PC-9 (cell line): ENCODE measurements around the gene IER3. TPM values are rescaled to one million over a fixed set of nuclear protein-coding genes. Genes with fewer than 3 reads are reported as not detected.

Experiments used
- BruUV-seq: library from RNA; stranded (reverse); fragments of 400-500 nt; replicated peaks from 2 replicates; lab custom pipeline; 2021; lab: Mats Ljungman, UMichigan
- CTCF ChIA-PET: fragments of 300-600 bp; sonication (Branson Sonifier 250); formaldehyde crosslinking; loops from one replicate; lab custom pipeline; 2022; ENCODE audit warnings: antibody characterized with exemption; lab: Charles Lee
- POLR2A ChIA-PET: fragments of 300-600 bp; sonication (Branson Sonifier 250); formaldehyde crosslinking; loops from one replicate; lab custom pipeline; 2022; ENCODE audit warnings: antibody characterized with exemption; ENCODE audit not compliant: unreplicated experiment; lab: Charles Lee
- DNase-seq, 2 experiments: peaks; one replicate each; pipeline versions ENCODE4 v3.0.0 to v3.0.0-alpha.2; 2015 to 2022; ENCODE audit warnings: mixed read lengths in 1 of 2
- H2AFZ ChIP-seq: fragments of 200-600 bp; sonication (generic); 2 replicates; pipeline ENCODE4 v1.8.1; 2017; ENCODE audit warnings: antibody characterized with exemption
- H3F3A ChIP-seq: fragments of 200-600 bp; sonication (generic); 2 replicates; pipeline ENCODE4 v1.8.1; 2017; ENCODE audit warnings: antibody characterized with exemption, mild to moderate bottlenecking, low read depth; ENCODE audit not compliant: insufficient read depth
- H3K27ac ChIP-seq: fragments of 200-600 bp; sonication (generic); 2 replicates; pipeline ENCODE4 v1.6.1; 2016; ENCODE audit warnings: mixed run types
- H3K27me3 ChIP-seq: fragments of 200-600 bp; sonication (generic); 2 replicates; pipeline ENCODE4 v1.6.1; 2016; ENCODE audit warnings: low read depth, mixed run types; ENCODE audit not compliant: insufficient read depth
- H3K36me3 ChIP-seq: fragments of 200-600 bp; sonication (generic); 2 replicates; pipeline ENCODE4 v1.6.1; 2016; ENCODE audit warnings: low read depth, mixed run types
- H3K4me1 ChIP-seq: fragments of 200-600 bp; sonication (generic); replicated peaks from 2 replicates; pipeline ENCODE4 v1.6.1; 2016; ENCODE audit warnings: mixed run types; ENCODE audit not compliant: insufficient read depth
- H3K4me2 ChIP-seq: fragments of 200-600 bp; sonication (generic); 2 replicates; pipeline ENCODE4 v1.6.1; 2017; ENCODE audit warnings: mixed run types
- H3K4me3 ChIP-seq: fragments of 200-600 bp; sonication (generic); 2 replicates; pipeline ENCODE4 v1.6.1; 2016; ENCODE audit warnings: mixed run types
- H3K79me2 ChIP-seq: fragments of 200-600 bp; sonication (generic); 2 replicates; pipeline ENCODE4 v1.6.1; 2017; ENCODE audit warnings: low read depth, mixed run types
- H3K9me2 ChIP-seq: fragments of 200-600 bp; sonication (generic); 2 replicates; pipeline ENCODE4 v1.8.1; 2017; ENCODE audit warnings: mild to moderate bottlenecking; ENCODE audit not compliant: insufficient read depth
- H3K9me3 ChIP-seq: fragments of 200-600 bp; sonication (generic); 2 replicates; pipeline ENCODE4 v1.8.1; 2016; ENCODE audit warnings: low read depth; ENCODE audit not compliant: insufficient read depth
- H4K20me1 ChIP-seq: fragments of 200-600 bp; sonication (generic); 2 replicates; pipeline ENCODE4 v1.8.1; 2017; ENCODE audit not compliant: insufficient read depth
- CTCF ChIP-seq: fragments of 200-600 bp; sonication (generic); conservative IDR thresholded peaks from 2 replicates; pipeline ENCODE4 v1.6.1; 2017; ENCODE audit warnings: mixed run types, antibody characterized with exemption, mild to moderate bottlenecking, moderate library complexity
- EZH2 ChIP-seq: fragments of 200-600 bp; sonication (generic); IDR thresholded peaks from 2 replicates; pipeline ENCODE4 v1.8.0; 2017; ENCODE audit warnings: antibody characterized with exemption, low read depth
- intact Hi-C: fragments of 100-400 bp; cut with micrococcal nuclease; formaldehyde crosslinking; loops from one replicate; pipeline ENCODE4 v1.10.0; 2022; ENCODE audit not compliant: unreplicated experiment
- total RNA-seq: library from RNA; stranded (reverse); gene quantifications from 2 replicates; pipeline ENCODE4 v1.2.3, GENCODE V29; 2021

The IER3 gene
- total RNA-seq, 1 experiment from 2014 or later = 117 TPM

DNA sequence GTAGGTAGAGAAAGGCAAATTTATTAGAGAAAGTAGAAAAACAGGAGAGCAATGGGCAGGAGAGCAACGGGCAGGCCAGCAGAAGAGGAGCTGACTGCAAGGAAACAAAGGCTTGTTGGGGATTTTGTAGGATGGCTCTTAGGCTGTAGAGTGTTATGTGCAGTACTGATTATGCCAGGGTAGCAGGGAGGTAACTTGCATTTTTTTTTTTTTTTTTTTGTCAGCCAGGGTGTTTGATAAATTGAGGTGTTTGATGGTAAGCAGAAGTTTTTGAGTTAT is 36.2 kb upstream of the IER3 start:
- intact Hi-C loops = loop anchor here (5.0 kb wide), 1 partner anchor 47 kb away; no protein-coding TSS in a partner anchor
- no peak overlapping the region for H3K4me3 ChIP-seq
- H3K9me2 ChIP-seq = peaks cover under 1% of the 10 kb centered on the region; the same call in 1 of the 2 replicates
- no peak for DNase-seq
- CTCF ChIA-PET = no interaction called here
- BruUV-seq = no TSS peak
- H3K4me2 ChIP-seq = peak overlapping the region; percentile 66
- H3F3A ChIP-seq = peaks cover 44% of the 10 kb centered on the region
- no peaks in the 10 kb centered on the region for H3K9me3 ChIP-seq
- no peaks in the 10 kb centered on the region for H3K79me2 ChIP-seq
- no peaks in the 10 kb centered on the region for H3K36me3 ChIP-seq
- no peak overlapping the region for H2AFZ ChIP-seq
- POLR2A ChIA-PET = no interaction called here
- no peaks in the 10 kb centered on the region for H4K20me1 ChIP-seq
- TF ChIP-seq EZH2 = no peak
- TF ChIP-seq CTCF = no peak
- H3K4me1 ChIP-seq = peaks cover 58% of the 10 kb centered on the region
- peak overlapping the region; percentile 93 for H3K27ac ChIP-seq
- no peaks in the 10 kb centered on the region for H3K27me3 ChIP-seq

- Histone ChIP-seq H3K4me1 (peaks cover 61% of the 10 kb centered on the region), H3K4me3 (no peak overlapping the region), H3K9me3 (no peaks in the 10 kb centered on the region), H3K79me2 (no peaks in the 10 kb centered on the region), H3K27ac (peak overlapping the region; percentile 93), H3K36me3 (no peaks in the 10 kb centered on the region), H3K4me2 (peak overlapping the region; percentile 66; the same call in 1 of the 2 replicates), H3K9me2 (no peaks in the 10 kb centered on the region), H3F3A (peaks cover 44% of the 10 kb centered on the region), H2AFZ (no peak overlapping the region), H3K27me3 (no peaks in the 10 kb centered on the region), H4K20me1 (no peaks in the 10 kb centered on the region)
- no peak for TF ChIP-seq EZH2
- no peak for TF ChIP-seq CTCF
- BruUV-seq = no TSS peak
- intact Hi-C loops = loop anchor here (5.0 kb wide), 1 partner anchor 47 kb away; no protein-coding TSS in a partner anchor
- no peak for DNase-seq
- ChIA-PET CTCF (no interaction called here), POLR2A (interaction anchor here (0.6 kb wide), 1 partner anchor 29 kb away, joined by 3 read pairs; no protein-coding TSS in a partner anchor)
Observed at GRCh38 chr6:30779850-30780641, 35.7 kb upstream of the IER3 start.

- ChIA-PET CTCF (no interaction called here), POLR2A (no interaction called here)
- no peak for DNase-seq
- Histone ChIP-seq H3K4me2 (no peak overlapping the region), H4K20me1 (no peaks in the 10 kb centered on the region), H3K9me2 (no peaks in the 10 kb centered on the region), H3K36me3 (no peaks in the 10 kb centered on the region), H3K79me2 (no peaks in the 10 kb centered on the region), H2AFZ (no peak overlapping the region), H3K4me3 (no peak overlapping the region), H3K9me3 (no peaks in the 10 kb centered on the region), H3K27ac (no peak overlapping the region), H3F3A (peaks cover 36% of the 10 kb centered on the region), H3K27me3 (no peaks in the 10 kb centered on the region), H3K4me1 (peaks cover 55% of the 10 kb centered on the region)
- BruUV-seq = no TSS peak
- TF ChIP-seq EZH2 (no peak), CTCF (no peak)
- intact Hi-C loops = no loop called here
Observed at GRCh38 chr6:30778001-30778635, 33.8 kb upstream of the IER3 start.
